GM12864 (cell line): Measurements from ENCODE around the gene CSRP3.
A peak's percentile ranks its signal among the peaks of the same experiment; 100 is the strongest.

ENCODE experiments used
- DNase-seq: peaks from one replicate; pipeline ENCODE4 v3.0.0-alpha.2; 2011; ENCODE audit warnings: low read depth
- H3K4me3 ChIP-seq: 2 replicates; pipeline ENCODE4 v1.5.1; 2011; ENCODE audit warnings: mild to moderate bottlenecking, low read depth, low read length, control low read depth
- TF ChIP-seq, protein P1 (sequence below): IDR thresholded peaks from 2 replicates; pipeline ENCODE4 v1.5.1; 2011; ENCODE audit warnings: low read depth, mild to moderate bottlenecking, moderate library complexity, low read length, control low read depth, inconsistent platforms; ENCODE audit errors: missing control alignments

Gene CSRP3

DNA sequence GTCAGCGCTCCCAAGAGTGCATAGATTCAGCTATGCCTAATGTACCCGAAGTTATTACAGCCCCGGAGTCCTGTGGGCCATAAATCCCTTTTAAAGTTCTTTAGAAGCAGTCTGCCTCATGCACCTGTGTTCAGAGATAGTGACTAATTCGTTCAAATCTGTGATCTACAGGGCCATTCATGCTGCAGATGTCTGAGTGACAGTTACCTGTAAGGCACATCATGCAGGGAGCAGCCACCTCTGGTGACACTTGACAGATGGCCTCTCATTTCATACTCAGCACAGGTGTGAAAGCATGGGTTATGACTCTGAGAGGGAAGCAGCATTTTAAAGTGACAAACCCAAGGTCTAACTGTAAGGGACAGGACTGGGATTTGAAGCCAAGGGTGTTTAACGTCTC is 41.4 kb upstream of the CSRP3 start:
- DNase-seq = no peak
- TF ChIP-seq, protein P1, sequence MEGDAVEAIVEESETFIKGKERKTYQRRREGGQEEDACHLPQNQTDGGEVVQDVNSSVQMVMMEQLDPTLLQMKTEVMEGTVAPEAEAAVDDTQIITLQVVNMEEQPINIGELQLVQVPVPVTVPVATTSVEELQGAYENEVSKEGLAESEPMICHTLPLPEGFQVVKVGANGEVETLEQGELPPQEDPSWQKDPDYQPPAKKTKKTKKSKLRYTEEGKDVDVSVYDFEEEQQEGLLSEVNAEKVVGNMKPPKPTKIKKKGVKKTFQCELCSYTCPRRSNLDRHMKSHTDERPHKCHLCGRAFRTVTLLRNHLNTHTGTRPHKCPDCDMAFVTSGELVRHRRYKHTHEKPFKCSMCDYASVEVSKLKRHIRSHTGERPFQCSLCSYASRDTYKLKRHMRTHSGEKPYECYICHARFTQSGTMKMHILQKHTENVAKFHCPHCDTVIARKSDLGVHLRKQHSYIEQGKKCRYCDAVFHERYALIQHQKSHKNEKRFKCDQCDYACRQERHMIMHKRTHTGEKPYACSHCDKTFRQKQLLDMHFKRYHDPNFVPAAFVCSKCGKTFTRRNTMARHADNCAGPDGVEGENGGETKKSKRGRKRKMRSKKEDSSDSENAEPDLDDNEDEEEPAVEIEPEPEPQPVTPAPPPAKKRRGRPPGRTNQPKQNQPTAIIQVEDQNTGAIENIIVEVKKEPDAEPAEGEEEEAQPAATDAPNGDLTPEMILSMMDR = no peak
- H3K4me3 ChIP-seq = no peak overlapping the region

DNA sequence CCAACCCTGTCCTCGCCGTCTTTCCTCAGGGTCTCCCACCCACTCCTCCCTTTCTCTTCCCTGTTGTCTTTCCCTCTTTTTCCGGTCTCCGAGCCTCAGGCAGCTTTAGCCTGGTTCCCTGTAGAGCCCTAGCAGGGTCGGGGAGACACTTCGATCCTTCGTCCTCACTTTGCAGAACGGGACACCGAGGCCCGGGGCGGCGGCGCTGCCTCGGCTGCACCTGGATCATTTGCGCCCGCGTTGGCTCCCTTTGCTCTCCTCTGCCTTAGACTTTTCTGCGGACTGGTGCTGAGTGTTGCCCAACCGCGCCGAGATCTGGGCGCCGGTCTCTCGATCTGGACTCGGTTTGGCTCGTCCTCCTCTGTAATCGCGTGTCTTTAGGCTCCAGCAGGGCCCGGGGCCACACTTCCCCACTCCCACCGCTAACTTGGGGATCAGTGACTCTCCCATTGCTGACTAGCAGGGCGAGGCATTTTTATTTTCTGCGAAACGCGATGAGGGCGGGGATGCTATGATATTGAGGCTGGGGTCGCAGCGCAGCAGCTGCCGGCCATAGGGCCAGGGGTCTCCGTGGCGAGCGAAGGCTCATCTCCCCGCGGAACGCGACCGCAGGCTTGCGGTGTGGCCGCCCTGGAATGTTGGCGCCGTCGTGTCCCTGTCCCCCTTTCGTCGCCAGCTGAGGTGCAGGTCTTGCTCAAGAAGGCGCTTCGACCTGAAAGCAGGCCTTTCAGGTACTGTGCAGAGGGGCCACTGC is 40.6 kb upstream of the CSRP3 start:
- TF ChIP-seq, protein P1 = no peak
- no peak for DNase-seq
- H3K4me3 ChIP-seq = peak overlapping the region; percentile 59

DNA sequence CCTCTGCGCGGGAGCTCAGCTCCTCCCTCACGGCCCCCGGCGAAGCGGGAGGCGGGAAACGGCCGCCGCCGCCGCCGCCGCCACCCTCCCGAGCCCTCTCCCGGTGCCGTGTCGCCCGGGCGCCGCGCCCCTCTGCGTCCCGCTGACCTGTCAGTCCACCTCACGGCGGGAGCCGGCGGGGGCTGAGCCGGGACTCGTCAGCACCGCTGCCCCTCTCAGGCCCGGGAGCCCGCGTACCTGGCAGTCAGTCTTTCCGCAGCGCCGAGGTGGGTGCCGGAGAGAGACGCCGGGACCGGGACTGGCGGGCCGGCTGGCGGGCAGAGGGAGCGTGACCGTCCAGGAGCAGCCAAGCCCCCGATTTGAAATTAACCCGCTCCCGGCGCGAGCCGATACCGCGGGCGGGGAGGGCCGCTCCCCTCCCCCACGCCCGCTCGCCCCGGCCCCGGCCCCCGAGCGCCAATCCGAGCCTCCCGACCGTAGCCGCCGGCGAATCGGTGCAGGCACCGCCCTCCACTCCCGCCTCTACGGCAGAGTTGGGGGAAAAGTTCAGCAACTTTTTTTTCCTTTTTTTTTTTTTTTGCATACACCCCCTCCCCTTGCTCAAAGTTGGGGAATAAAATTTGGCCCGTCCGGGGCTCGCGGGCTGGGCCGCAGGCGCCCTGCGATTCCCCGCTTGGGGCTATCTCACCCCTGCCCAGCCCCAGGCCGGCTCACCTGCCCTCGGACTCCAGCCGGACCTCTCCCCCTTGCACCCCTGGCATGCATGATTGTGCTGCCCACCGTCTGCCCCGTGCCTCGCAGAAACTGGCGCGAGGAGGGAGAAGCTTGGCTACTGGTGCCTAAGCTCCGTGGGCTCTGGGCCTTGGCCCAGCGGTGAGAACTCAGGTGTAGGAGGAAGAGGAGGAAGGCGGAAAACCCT is 39.7 kb upstream of the CSRP3 start:
- TF ChIP-seq, protein P1 = no peak

DNA sequence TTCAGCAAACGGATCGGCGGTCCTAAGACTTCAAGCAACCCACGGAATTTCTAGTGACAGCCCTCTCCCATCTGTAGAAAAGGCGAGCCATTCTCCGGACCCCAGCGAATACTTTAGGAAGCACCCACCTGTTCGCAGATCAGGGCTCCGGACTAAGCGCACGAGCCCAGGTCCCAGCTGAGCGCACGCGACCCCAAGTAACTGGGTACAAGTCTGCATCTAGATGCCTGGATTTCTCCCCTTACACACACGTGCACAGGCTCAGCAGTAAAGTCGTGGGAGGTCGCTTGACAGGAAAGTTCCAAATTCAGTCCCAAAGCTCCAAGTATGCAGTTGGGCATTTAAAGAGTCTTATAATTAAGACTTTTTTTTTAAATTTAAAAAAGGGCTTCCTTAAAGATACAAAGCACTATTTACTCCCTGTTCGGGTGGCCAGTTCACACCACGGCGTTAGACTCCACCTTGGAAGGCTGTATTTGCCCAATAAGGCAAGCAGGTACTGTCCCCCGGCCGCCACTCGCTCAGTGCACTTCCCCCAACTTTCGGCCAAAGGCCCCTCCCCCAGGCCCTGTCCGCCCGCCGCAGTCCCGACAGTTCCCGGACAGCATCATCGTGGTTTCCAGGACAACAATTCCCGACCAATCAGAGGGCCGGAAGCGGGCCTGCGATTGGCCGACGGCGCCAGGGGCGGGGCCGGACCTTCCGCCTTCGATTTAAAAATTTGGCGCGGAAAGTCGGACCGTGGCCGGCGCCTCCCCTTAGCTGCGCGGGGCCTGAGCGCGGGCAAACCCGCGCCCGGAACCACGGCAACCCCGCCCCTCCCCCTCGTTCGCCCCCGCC is 38.9 kb upstream of the CSRP3 start, which contains the start of gene E2F8:
Gene E2F8 (minus strand): TSS at position 526 of the 840 bp plus-strand sequence. CDS start 824 bp downstream, outside the sequence.
- TF ChIP-seq, protein P1 = no peak
- DNase-seq = peak; percentile 89
- H3K4me3 ChIP-seq = peak within 1 kb of the TSS; percentile 59

More for the DNA sequence above, 39.7 kb upstream of the CSRP3 start:
- no peak for DNase-seq
- H3K4me3 ChIP-seq = peak overlapping the region; percentile 59

DNA sequence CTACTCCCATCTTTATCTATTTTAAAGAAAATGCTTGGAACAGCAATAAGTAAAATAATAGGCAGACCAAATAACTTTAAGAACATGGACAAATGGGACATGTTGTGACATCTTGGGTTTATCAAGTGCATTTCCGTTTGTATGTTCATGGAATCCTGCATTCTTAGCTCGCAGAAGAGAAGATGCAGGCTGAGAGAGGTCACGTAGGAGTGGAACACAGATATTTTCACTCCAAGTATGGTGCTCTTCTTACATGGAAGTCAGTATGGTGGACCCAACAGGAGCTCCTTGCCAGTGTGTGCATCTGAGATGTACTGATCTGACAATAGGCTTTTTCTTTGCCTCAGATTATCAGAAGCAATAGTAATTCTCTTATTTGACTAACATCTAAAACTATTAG is 37.3 kb upstream of the CSRP3 start:
- no peak for DNase-seq
- H3K4me3 ChIP-seq = peak overlapping the region; percentile 59
- TF ChIP-seq, protein P1 = no peak

DNA sequence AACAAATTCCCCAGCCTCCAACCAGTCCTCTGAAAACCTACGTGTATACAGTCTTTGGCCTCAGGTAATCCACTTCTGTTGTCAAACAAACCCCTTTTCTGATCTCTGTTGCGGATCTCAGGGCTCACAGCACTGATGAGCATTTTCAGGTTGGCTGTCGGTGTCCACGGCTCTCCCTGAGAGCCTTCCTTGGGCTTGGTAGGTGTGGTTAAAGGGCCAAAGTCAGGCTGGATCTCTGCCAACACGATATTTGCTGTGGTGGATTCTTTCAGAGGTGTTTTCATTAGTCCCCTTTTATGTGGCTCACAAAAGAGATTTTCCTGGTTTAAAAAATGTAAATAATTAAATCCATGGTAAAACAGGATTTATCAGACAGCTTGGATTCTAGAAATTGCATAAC is 36.0 kb upstream of the CSRP3 start:
- no peak for DNase-seq
- no peak overlapping the region for H3K4me3 ChIP-seq
- TF ChIP-seq, protein P1 = no peak
